NOMO-1 treated with DMSO at 0.1 percent for 48 hours (cell line): Measurements from ENCODE around the gene TVP23C.

Source experiments
- DNase-seq: peaks from one replicate; lab custom pipeline; 2025; ENCODE audit not compliant: unreplicated experiment; lab: John Stamatoyannopoulos, UW

Gene TVP23C

GRCh38 chr17:15465045-15465701 is 98.1 kb downstream of the TVP23C start:
- DNase-seq: no peak

DNA sequence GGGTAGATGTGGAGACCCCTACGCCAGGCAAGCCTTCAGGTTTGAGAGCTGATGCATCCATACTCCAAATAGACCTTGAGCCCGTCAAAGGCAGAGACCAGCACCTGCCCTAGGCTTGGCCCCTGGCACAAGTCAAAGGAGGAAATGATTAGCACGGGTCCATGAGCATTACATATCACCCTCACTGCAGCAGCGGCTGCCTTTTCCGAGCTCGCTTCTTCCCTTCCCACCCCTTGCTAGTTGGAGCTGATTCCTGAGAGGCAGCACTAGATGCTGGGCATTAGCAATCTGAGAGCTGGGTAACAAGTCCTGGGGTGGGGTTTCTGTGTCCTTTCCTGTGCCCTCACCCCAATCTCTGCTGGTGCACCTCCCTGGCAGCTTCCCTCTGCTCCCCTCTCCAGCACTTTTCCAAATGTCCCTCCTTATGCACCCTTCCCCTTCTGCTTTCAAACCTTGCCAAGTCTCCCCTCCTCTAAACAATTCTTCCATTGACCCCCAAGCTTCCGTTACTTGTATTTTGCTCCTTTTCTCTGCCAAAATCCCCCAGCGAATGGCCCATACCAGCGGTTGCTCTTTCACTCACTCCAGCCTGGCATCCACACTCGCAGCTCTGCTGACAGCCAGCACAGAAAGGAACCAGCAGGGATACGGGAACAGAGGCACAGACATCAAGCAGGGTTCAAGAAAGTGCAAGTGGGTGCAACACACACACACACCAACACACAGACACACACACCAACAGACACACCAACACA is 98.9 kb downstream of the TVP23C start:
- no peak for DNase-seq

DNA sequence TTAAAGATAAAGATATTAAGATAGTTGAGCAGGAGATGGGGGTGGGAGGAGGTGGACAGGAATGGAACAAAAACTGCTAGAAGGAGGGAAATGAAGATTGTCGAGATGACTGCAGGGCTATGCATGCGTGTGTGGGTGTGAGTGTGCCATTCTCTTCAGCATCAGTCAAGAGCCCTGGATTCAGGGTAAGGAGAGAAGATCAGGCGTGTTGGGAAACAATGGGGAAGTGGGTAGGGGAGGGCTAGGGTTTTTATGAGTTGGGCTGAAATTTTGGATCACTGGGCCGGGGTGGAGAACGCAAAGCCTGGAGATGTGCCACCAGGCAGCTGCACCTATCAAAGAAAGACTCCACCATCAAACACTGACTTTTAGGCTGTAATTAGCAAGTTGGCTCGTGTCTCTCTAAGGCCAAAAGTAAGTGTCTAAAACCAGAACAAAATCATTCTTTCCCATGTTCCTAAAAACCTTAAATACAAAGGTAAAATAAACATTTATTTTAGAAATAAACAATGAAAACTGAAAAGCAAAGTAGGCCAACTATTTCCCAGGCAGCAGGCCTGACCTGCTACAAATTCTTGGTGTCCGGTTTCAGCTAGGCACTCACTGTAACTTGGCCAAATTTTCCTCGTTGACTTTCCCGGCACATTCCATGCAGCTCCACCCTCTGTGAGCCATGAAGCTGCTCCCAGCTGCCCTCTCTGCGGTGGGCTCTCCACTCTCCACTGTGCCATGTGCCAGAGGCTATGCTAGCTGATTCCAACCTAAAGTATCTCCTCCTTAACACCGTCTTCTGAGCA is 100.1 kb downstream of the TVP23C start:
- no peak for DNase-seq

DNA sequence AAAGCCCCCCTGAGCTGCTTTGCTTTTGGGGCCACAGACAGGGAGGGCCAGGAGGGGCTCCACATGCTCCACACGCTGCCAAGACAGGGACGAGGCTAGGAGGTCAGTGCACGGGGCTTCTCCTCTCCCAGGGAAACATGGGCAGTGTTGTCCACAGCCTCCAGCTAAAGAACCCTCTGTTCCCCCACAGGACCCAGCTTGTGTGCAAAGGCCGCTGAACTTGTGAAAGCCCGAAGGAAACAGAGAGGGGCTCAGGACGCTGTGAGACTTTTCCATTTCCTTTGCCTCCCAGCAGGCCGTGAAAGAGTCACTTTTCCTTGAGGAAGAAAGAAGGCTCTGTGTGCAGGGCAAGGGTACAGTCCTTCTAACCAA is 105.6 kb downstream of the TVP23C start:
- DNase-seq: no peak

GRCh38 chr17:15456972-15457722 is 106.1 kb downstream of the TVP23C start:
- DNase-seq: no peak

DNA sequence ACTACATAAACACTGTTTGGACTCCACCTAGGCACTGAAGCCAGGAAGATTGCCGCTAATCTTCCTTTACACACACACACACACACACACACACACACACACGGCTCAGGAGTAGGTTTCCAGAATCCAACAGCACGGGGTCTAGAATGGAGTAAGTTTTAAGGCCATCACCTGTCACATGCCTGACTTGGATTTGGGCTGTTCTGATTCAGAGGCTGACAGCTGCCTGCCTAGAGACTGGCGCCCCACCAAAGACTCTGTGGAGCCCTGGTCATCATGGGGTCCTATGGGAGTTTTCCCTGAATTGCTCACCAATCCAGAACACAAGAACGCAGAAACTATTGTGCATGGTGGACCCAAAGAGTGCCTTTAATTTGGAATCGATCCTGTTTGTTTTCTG is 106.8 kb downstream of the TVP23C start:
- no peak for DNase-seq

DNA sequence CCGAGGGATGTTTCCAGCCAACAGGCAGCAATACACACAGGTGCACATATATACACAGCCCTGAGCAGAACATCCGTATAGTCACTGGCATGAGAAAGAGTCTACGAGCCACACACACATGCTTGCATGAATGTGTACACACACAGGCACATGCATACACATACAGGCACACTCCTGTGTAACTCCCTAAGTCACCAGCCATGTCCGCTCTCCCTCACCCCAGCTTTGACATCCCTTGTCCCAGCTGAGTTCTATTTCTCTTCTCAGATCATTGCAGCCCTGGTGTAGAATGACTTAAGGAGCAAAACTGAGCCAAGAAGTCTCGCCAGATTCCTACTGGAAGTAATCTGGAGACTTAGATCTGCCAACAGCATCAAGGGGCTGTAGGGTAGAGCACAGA is 108.9 kb downstream of the TVP23C start:
- no peak for DNase-seq

DNA sequence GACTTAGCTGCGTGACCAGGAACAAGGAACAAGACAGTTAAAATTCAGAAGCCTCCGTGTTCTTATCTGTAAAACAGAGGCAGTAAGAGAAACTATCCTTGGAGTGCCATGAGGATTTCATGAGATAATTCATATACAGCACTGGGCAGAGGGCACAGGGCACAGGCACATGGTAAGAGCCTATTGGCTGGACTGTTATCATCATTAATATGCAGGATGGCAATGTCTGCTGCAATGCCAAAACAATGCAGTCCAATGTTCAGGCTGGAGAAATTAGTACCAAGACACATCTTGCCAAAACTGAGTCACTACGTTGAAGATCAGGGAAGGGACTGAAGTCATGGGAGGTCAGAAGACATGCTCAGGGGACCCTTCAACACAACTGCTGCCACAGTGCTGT is 109.5 kb downstream of the TVP23C start:
- DNase-seq: no peak

- DNase-seq: no peak
Observed at GRCh38 chr17:15453246-15453645, 110.0 kb downstream of the TVP23C start.

DNA sequence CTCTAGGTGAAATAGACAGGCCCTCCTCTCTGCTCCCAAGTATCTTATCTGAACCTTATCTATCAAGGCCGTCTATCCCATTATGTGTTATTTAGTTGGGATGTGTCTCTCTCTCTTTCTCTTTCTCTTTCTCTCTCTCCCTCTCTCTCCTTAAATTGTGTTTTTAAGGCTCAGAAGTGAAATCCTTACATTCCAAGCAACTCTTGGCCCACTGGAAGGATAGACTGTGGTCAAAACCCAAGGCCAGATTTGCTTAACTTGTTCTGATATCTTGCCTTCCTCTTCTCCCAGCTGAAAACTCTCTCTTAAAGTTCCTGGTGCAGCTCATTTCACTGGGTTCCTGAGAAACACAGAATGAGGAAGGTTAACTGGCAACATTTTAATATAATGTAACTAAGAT is 110.5 kb downstream of the TVP23C start:
- DNase-seq: no peak
